Coronary artery (tissue), 2 donors: ENCODE results near the gene USP10.

Experiments
- DNase-seq: peaks from one replicate; pipeline ENCODE4 v3.0.0-alpha.2; 2017; ENCODE audit warnings: low spot score
- H3K27ac ChIP-seq, 2 donors: fragments of 200-600 bp; sonication (generic); one replicate each; pipeline ENCODE4 v1.5.1; 2016 to 2019
- H3K4me3 ChIP-seq: fragments of 200-600 bp; sonication (generic); 2 replicates; pipeline ENCODE4 v1.5.1; 2016; ENCODE audit warnings: mild to moderate bottlenecking, moderate library complexity
- CTCF ChIP-seq: fragments of 200-600 bp; sonication (generic); IDR thresholded peaks from one replicate; pipeline ENCODE4 v1.5.1; 2019; ENCODE audit warnings: antibody characterized with exemption

The USP10 gene

DNA sequence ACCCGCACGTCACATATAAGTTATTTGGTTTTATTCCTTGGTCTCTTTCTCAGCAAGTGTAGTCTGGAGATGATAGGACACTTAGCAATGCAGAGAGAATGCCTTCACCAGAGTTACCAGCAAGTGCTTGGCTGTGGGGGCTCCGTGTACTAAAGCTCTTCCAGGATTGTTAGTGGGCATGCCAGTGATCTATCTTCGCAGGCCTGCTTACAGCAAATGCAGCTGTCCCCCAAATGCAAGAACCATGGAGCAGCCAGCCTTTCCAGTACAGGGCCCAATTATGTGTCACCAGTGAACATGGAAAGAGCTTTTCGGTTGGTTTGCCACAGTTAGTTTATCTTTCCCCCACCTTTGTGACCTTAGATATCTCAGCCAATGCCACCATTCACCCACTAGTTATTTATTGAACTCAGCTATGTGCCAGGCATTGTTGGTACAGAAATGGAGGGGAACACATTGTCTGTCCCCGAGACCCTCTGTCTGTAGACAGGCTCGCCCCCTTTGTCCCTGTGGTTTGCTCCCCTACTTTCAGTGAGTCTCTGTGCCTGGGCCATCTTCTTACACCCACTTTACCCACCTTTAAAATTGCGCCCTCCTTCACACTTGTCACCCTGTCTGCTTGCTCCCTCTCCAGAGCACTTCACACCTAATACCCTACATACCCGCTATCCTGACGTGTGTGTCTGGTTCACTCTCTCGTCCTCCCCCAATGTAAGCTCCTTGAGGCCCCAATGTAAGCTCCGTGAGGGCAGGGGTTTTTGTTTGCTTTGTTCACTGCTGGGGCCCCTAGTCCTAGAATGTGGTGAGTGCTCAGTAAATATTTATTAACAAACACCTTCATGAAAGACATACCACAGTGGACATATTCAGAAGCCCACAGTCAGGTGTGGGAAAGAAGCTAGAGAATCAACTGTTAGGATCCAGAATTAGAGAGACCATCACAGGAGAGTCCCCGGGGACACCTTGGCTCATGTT, 13.3 kb downstream of the USP10 start:
- TF ChIP-seq CTCF, result no peak
- H3K4me3 ChIP-seq, result no peak overlapping the region
- H3K27ac ChIP-seq, result no peak overlapping the region
- no peak for DNase-seq

DNA sequence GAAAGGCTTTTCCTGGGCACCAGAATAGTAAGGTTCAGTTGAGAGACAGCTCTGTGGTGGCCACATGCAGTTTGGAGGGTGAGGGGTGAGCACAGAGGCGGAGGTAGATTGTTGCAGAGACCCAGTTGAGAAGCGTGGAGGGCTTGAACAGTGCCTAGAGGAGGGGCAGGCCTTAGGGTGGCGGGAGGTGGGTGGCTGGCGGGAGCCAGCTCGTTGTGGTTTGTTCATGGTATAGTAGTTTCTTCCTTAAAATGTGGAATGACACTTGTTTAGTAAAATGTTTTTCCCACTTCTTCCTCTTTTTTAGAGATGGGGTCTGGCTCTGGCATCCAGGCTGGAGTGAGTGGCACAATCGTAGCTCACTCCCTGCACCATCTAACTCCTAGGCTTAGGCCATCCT, 14.2 kb downstream of the USP10 start:
- DNase-seq, result no peak
- no peak for TF ChIP-seq CTCF
- no peak overlapping the region for H3K4me3 ChIP-seq
- no peak overlapping the region for H3K27ac ChIP-seq

GRCh38 chr16:84715424-84715823, 15.6 kb downstream of the USP10 start:
- TF ChIP-seq CTCF, result no peak
- DNase-seq, result no peak
- no peak overlapping the region for H3K27ac ChIP-seq
- no peak overlapping the region for H3K4me3 ChIP-seq

- Histone ChIP-seq H3K27ac (no peak overlapping the region), H3K4me3 (no peak overlapping the region)
- DNase-seq, result no peak
- TF ChIP-seq CTCF, result no peak
Observed at GRCh38 chr16:84715854-84716253, 16.1 kb downstream of the USP10 start.

DNA sequence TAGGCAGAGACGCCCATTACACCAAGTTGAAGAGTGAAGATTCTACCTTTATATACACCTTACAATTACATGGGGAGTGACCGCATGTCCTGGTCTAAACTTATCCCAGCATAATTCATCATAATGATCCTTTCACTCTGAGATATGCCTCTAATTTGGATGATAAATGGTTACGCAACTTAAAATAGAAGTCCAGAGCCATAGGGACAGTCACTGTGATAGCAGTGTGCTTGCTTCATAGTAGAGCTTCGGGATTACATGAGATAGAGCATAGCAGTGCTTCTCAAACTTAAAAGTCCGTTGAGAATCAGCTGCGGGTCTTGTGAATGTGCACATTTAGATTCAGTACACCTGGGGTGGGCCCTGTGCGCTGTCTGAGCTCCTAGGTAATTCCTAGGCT, 16.9 kb downstream of the USP10 start:
- H3K4me3 ChIP-seq, result no peak overlapping the region
- no peak for DNase-seq
- no peak overlapping the region for H3K27ac ChIP-seq
- TF ChIP-seq CTCF, result no peak

DNA sequence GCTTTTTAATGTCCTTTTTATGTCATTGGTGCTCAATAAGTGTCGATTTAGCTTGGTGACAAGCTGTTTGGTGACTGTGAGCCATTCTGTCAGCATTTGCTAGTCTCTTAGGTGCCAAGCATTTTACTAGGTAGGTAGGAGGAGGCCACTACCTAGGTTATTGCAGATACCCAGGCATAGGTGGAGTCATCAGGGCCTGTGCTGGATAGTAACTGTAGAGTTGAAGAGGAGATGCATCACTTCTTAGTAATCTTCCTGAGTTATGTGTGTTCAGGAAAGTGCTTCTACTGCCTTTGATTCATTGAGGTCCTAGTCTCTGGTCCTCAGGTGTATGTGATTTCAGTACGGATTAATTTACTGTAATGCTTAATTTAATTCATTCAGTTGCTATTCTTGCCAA, 17.7 kb downstream of the USP10 start:
- H3K4me3 ChIP-seq, result no peak overlapping the region
- DNase-seq, result no peak
- H3K27ac ChIP-seq, result no peak overlapping the region
- TF ChIP-seq CTCF, result no peak

GRCh38 chr16:84720177-84720579, 20.4 kb downstream of the USP10 start:
- Histone ChIP-seq H3K27ac (no peak overlapping the region), H3K4me3 (no peak overlapping the region)
- no peak for TF ChIP-seq CTCF
- no peak for DNase-seq
